HFFc6 (cell line): ENCODE data around the gene DLG2. TPM values are rescaled to one million over a fixed set of nuclear protein-coding genes. Genes with fewer than 3 reads are reported as not detected.

ENCODE experiments used
- DNase-seq: peaks from one replicate; pipeline ENCODE4 v3.0.0-alpha.2; 2018
- H3K27ac Mint-ChIP-seq: 2 replicates; pipeline ENCODE4 v1.8.0; 2020; ENCODE audit warnings: mild to moderate bottlenecking, mixed read lengths
- H3K27me3 Mint-ChIP-seq: 2 replicates; pipeline ENCODE4 v1.8.0; 2021; ENCODE audit warnings: mild to moderate bottlenecking, moderate library complexity, mixed read lengths; ENCODE audit not compliant: insufficient read depth
- H3K36me3 Mint-ChIP-seq: 2 replicates; pipeline ENCODE4 v1.8.0; 2021; ENCODE audit warnings: low read depth, mixed read lengths
- H3K4me1 Mint-ChIP-seq: 2 replicates; pipeline ENCODE4 v1.8.0; 2020; ENCODE audit warnings: low read depth, mixed read lengths
- H3K4me3 Mint-ChIP-seq: 2 replicates; pipeline ENCODE4 v1.8.0; 2020; ENCODE audit warnings: mild to moderate bottlenecking, moderate library complexity, mixed read lengths
- H3K9me3 Mint-ChIP-seq: 2 replicates; pipeline ENCODE4 v1.8.0; 2020; ENCODE audit warnings: mild to moderate bottlenecking, mixed read lengths
- CTCF ChIP-seq: fragments of 200-600 bp; sonication (generic); IDR thresholded peaks from 2 replicates; pipeline ENCODE4 v1.5.0; 2021; ENCODE audit warnings: antibody characterized with exemption, mild to moderate bottlenecking
- total RNA-seq, 6 experiments: library from RNA; stranded (reverse); fragmentation: NEBNext Ultra II Directional; extraction: Animal tissue kit (Norgen Biotek cat#: 25700); gene quantifications; 2 replicates in 1 of 6; 3 replicates in 5 of 6; pipeline ENCODE4 v1.2.3, GENCODE V29; 2021

The DLG2 gene
- total RNA-seq, 6 experiments from 2014 or later: 0.39 to 1.00 (median 0.80) TPM; not detected in 1

DNA sequence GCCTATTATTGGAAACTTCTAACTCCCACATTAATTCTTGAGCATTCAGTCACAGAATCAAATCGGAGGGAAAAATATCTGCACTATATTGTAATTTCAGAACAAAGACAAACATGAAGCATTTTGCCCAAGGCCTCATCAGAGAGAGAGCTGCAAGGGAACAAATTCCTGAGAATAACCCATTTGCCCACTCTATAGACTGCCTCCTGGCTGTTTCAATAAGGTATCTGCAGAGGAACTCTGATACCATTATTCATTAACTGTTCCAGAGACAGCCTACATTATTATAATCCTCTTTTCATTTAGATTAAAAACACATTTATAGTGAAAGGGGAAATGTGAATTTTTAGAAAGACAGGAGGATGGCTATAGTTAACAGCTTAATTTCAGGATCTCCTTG, 663.9 kb downstream of the DLG2 start:
- Mint-ChIP-seq H3K27me3 (no peaks in the 10 kb centered on the region), H3K36me3 (no peaks in the 10 kb centered on the region), H3K9me3 (no peaks in the 10 kb centered on the region), H3K4me3 (no peak overlapping the region), H3K4me1 (peaks cover 7% of the 10 kb centered on the region; the same call in 1 of the 2 replicates), H3K27ac (no peak overlapping the region)
- TF ChIP-seq CTCF: no peak
- no peak for DNase-seq

DNA sequence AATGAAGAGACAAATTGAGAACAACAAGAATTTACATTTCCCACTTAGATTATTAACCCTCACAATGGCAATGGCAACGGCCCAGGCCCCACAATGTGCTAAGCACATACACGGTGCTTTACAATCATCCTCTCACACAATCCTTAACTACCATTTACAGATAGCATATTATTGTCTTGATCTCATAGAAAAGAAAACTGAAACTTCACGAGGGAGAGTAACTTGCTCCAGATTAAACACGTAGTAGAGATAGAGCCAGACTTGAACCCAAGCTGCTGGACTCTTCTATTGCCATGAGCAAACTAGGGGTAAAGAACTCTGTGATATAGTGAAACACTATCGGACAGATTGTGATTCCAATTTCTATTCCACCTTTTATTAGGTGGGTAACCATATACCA, 665.1 kb downstream of the DLG2 start:
- peaks cover 7% of the 10 kb centered on the region; the same call in 1 of the 2 replicates for H3K4me1 Mint-ChIP-seq
- no peaks in the 10 kb centered on the region; the same call in 1 of the 2 replicates for H3K27me3 Mint-ChIP-seq
- no peak for TF ChIP-seq CTCF
- H3K4me3 Mint-ChIP-seq: no peak overlapping the region
- no peaks in the 10 kb centered on the region for H3K36me3 Mint-ChIP-seq
- no peaks in the 10 kb centered on the region for H3K9me3 Mint-ChIP-seq
- DNase-seq: no peak
- H3K27ac Mint-ChIP-seq: no peak overlapping the region

GRCh38 chr11:84958295-84958694, 668.8 kb downstream of the DLG2 start:
- DNase-seq: no peak
- H3K36me3 Mint-ChIP-seq: no peaks in the 10 kb centered on the region
- H3K9me3 Mint-ChIP-seq: no peaks in the 10 kb centered on the region
- no peak for TF ChIP-seq CTCF
- H3K4me3 Mint-ChIP-seq: no peak overlapping the region
- no peak overlapping the region for H3K27ac Mint-ChIP-seq
- peaks cover 6% of the 10 kb centered on the region; the same call in 1 of the 2 replicates for H3K4me1 Mint-ChIP-seq
- H3K27me3 Mint-ChIP-seq: no peaks in the 10 kb centered on the region; the same call in 1 of the 2 replicates

DNA sequence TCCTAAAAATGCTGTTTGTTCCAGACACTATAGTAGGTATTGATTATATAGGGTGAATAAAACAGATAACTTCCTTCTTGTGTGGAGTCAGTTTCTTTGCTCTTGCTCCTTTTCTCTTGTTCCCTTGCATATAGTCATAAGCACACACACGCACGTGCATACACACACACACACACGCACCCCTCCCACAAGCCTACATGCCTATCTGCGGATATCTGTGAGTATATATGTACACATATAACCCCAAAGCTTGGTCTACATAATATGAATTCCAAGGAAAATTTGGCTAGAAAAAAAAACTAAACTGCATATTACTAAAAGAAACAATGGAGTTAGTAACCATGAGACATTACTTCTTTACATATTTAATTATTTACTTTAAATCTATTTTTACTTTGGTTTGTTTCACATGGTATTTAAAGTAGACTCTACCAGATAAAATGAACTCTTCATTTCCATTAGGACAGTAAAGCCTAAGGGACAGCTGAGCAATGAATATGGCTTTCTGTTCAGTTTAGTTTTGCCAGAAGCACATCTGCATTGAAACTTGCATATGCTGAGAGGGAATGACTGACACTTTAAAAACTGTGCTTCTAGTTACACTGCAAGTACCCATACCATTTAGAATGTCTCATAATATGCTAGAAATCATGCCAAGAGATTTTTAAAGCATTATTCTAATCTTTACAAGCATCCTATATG, 676.4 kb downstream of the DLG2 start:
- no peak overlapping the region for H3K4me3 Mint-ChIP-seq
- H3K27me3 Mint-ChIP-seq: no peaks in the 10 kb centered on the region; the same call in 1 of the 2 replicates

DNA sequence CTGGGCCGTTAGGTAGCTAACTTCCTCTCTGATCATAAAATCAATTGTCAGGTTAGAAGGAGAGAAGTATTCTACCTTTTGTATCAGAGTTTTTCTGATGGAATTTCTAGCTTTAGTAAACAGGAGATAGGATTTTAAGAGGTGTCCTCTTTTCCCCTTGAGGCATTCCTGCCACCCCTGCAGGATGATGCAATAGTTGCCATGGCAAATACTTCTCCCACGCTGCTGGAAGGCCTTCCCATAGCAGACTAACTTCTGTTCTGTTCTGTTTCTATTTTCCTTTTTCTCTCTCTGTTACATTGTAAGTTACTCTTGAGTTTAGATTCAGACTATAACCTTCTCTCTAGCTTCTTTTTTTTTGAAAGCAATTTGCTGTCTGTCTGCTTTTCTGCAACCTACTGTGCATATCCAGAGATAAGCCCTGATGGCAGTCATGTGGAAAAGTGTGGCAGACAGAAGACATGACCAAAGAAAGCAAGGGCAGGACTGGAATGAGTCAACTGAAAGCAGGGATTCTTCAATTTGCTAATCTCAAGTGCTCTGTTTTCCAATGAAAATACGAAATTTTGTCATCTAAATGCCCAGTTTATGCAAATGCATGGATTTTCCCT, 679.1 kb downstream of the DLG2 start:
- Mint-ChIP-seq H3K4me1 (peaks cover 6% of the 10 kb centered on the region; the same call in 1 of the 2 replicates), H3K4me3 (no peak overlapping the region), H3K9me3 (peaks cover 4% of the 10 kb centered on the region; the same call in 1 of the 2 replicates), H3K27me3 (no peaks in the 10 kb centered on the region; the same call in 1 of the 2 replicates), H3K36me3 (peaks cover 5% of the 10 kb centered on the region; the same call in 1 of the 2 replicates), H3K27ac (no peak overlapping the region)
- DNase-seq: no peak
- TF ChIP-seq CTCF: no peak

More for the DNA sequence above, 676.4 kb downstream of the DLG2 start:
- Mint-ChIP-seq H3K27ac (no peak overlapping the region), H3K4me1 (peaks cover 6% of the 10 kb centered on the region; the same call in 1 of the 2 replicates), H3K9me3 (no peaks in the 10 kb centered on the region; the same call in 1 of the 2 replicates), H3K36me3 (no peaks in the 10 kb centered on the region)
- DNase-seq: no peak
- TF ChIP-seq CTCF: no peak
